ENCODE data around the gene OBSCN.

The OBSCN gene

DNA sequence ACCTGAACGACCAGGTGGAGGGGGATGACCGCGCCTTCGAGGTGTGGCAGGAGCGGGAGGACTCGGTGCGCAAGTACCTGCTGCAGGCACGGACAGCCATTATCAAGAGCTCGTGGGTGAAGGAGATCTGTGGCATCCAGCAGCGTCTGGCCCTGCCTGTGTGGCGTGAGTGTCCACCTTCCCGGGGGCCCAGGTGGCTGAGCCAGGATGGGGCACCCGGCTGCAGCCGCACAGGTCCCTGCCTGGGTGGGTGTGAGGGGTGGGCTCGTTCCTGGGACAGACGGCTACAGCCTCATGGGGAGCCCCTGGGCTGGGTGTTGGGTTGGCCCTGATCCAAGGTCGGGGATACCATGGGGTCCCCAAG, 133.6 kb downstream of the OBSCN start:
- no peak overlapping the region for H3K4me3 ChIP-seq (ENCODE audit: low read depth, low read length)
- DNase-seq (ENCODE audit: low read depth), result no peak

DNA sequence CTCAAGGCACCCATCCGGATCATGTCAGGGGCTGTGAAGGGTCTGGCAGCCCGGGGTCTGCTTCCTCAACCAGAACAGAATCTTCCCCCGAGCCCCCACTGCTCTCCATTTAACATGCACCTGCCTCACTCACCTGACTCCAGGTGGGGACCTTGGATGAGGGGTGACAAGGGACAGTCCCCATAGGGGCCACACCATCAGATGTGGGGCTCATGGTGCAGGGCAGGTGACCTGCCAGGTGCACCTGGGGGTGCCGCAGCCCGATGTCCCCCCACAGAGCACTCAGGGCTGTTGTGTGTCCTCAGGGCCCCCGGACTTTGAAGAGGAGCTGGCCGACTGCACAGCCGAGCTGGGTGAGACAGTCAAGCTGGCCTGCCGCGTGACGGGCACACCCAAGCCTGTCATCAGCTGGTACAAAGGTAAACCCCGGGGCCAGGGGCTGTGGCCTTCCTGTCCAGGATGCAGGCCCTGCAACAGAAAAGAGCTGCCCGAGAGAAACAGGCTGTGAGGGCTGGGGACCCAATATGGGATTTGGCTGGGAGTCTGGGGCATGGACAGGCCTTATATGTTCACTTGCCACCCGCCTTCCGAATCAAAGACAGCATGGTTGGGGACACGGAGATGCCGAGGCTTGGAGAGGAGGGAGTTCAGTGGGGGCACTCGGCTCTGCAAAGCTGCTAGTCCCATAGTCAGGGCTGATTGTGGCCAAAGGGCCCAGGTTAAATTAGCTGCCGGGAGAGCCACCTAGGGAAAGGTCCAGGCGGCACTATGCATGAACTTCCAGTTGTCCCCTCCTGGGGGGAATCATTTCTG, 134.2 kb downstream of the OBSCN start:
- no peak overlapping the region for H3K4me3 ChIP-seq (ENCODE audit: low read depth, low read length)

GRCh38 chr1:228342627-228343190, 134.9 kb downstream of the OBSCN start:
- no peak for DNase-seq (ENCODE audit: low read depth)
- no peak overlapping the region for H3K4me3 ChIP-seq (ENCODE audit: low read depth, low read length)

More for the DNA sequence above, 134.2 kb downstream of the OBSCN start:
- no peak for DNase-seq (ENCODE audit: low read depth)

- no peak overlapping the region for H3K4me3 ChIP-seq (ENCODE audit: low read depth, low read length)
- no peak for DNase-seq (ENCODE audit: low read depth)
These were observed 135.4 kb downstream of the OBSCN start for GRCh38 chr1:228343191-228343661.

- H3K4me3 ChIP-seq (ENCODE audit: low read depth, low read length), result no peak overlapping the region
- DNase-seq (ENCODE audit: low read depth), result no peak
These were observed 136.8 kb downstream of the OBSCN start for GRCh38 chr1:228344631-228345072.

GRCh38 chr1:228345201-228345930, 137.5 kb downstream of the OBSCN start:
- DNase-seq (ENCODE audit: low read depth), result no peak
- H3K4me3 ChIP-seq (ENCODE audit: low read depth, low read length), result no peak overlapping the region

GRCh38 chr1:228346731-228347130, 138.9 kb downstream of the OBSCN start:
- H3K4me3 ChIP-seq (ENCODE audit: low read depth, low read length), result no peak overlapping the region
- no peak for DNase-seq (ENCODE audit: low read depth)

- H3K4me3 ChIP-seq (ENCODE audit: low read depth, low read length), result no peak overlapping the region
- no peak for DNase-seq (ENCODE audit: low read depth)
These were observed 139.3 kb downstream of the OBSCN start for GRCh38 chr1:228347181-228347580.

- DNase-seq (ENCODE audit: low read depth), result no peak
- H3K4me3 ChIP-seq (ENCODE audit: low read depth, low read length), result no peak overlapping the region
These were observed 141.0 kb downstream of the OBSCN start for GRCh38 chr1:228348708-228349467.

DNA sequence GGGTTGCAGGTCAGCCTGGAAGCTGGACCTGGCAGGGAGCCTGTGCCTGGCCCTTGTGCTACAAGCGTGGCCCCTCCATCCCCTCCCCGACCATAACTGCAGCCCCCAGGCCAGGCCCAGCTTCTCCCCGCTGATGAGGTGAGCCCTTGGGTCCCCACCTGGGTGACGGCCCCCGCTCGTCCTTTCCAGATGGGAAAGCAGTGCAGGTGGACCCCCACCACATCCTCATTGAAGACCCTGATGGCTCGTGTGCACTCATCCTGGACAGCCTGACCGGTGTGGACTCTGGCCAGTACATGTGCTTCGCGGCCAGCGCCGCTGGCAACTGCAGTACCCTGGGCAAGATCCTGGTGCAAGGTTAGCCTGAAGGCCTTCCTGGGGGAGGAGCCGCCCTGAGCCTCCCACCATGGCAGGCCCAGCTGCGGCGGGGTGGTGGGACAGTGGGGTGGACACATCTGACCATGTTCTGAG, 141.9 kb downstream of the OBSCN start:
- no peak for DNase-seq (ENCODE audit: low read depth)
- H3K4me3 ChIP-seq (ENCODE audit: low read depth, low read length), result no peak overlapping the region

GRCh38 chr1:228350179-228350742, 142.4 kb downstream of the OBSCN start:
- DNase-seq (ENCODE audit: low read depth), result no peak

GRCh38 chr1:228350831-228351781, 143.3 kb downstream of the OBSCN start:
- DNase-seq (ENCODE audit: low read depth), result no peak

More at GRCh38 chr1:228350179-228350742, 142.4 kb downstream of the OBSCN start:
- no peak overlapping the region for H3K4me3 ChIP-seq (ENCODE audit: low read depth, low read length)

GRCh38 chr1:228351850-228352249, 144.0 kb downstream of the OBSCN start:
- DNase-seq (ENCODE audit: low read depth), result no peak
- no peak overlapping the region for H3K4me3 ChIP-seq (ENCODE audit: low read depth, low read length)

More at GRCh38 chr1:228350831-228351781, 143.3 kb downstream of the OBSCN start:
- H3K4me3 ChIP-seq (ENCODE audit: low read depth, low read length), result no peak overlapping the region

GRCh38 chr1:228352677-228353481, 145.0 kb downstream of the OBSCN start:
- no peak for DNase-seq (ENCODE audit: low read depth)
- H3K4me3 ChIP-seq (ENCODE audit: low read depth, low read length), result no peak overlapping the region

DNA sequence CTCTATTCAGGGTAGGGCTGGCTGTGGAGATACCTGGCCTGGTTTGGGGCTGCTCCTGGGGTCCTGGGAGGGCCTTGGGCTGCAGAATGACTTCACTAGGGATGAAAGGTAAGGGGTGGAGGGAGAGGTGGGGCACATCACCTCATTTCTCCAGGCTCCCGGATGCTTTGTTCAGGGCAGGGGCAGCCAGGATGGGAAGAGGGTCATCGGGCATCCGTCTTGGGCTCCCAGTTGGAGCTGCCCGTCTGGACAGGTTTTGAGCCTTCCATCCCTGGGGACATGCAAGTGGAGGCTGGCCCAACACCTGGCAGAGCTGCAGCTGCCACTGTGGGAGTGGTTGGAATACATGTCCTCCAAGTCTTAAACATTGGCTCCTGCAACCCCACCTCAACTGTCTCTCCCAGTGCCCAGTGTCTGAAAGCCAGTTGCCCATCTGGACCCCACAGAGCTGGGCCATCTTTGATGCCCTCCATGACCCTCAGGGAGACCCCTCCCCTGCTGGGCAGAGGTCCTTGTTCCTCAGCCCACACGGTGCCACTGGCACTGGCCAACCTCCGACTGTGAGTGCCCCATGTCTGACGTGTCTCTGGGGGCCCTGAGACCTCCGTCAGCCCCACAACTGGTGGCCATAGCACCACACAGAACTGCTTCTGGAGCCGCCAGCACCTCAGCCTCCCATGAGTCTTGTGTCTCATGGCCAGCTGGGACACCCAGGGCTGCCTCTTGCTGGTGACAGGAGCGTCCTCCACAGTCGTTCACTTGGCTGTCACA, 145.9 kb downstream of the OBSCN start:
- DNase-seq (ENCODE audit: low read depth), result no peak
- H3K4me3 ChIP-seq (ENCODE audit: low read depth, low read length), result no peak overlapping the region

All from skeletal muscle cell (primary cell).